H9 (cell line): ENCODE data around the gene ACSL3. TPM values are rescaled to one million over a fixed set of nuclear protein-coding genes. Genes with fewer than 3 reads are reported as not detected.
A peak's percentile ranks its signal among the peaks of the same experiment; 100 is the strongest.

Experiments used
- DNase-seq: peaks from one replicate; pipeline ENCODE4 v3.0.0-alpha.2; 2017
- H2AFZ ChIP-seq: one replicate; pipeline ENCODE4 v1.6.1; 2013; ENCODE audit warnings: mild to moderate bottlenecking, low read length, control low read depth, moderate library complexity
- H2AK5ac ChIP-seq: 2 replicates; pipeline ENCODE4 v1.6.1; 2013; ENCODE audit warnings: low read length, control low read depth, mixed read lengths; ENCODE audit not compliant: insufficient read length
- H2BK120ac ChIP-seq: one replicate; pipeline ENCODE4 v1.6.1; 2013; ENCODE audit warnings: low read depth, mild to moderate bottlenecking, low read length, control low read depth, inconsistent platforms; ENCODE audit not compliant: poor library complexity, severe bottlenecking
- H2BK12ac ChIP-seq: 2 replicates; pipeline ENCODE4 v1.6.1; 2013; ENCODE audit warnings: low read length, control low read depth, mixed read lengths, low read depth; ENCODE audit not compliant: insufficient read length
- H2BK15ac ChIP-seq: 2 replicates; pipeline ENCODE4 v1.6.1; 2013; ENCODE audit warnings: low read depth, low read length, control low read depth
- H2BK20ac ChIP-seq: one replicate; pipeline ENCODE4 v1.6.1; 2013; ENCODE audit warnings: low read depth, mild to moderate bottlenecking, low read length, control low read depth, inconsistent platforms; ENCODE audit not compliant: poor library complexity, severe bottlenecking
- H2BK5ac ChIP-seq: 2 replicates; pipeline ENCODE4 v1.6.1; 2013; ENCODE audit warnings: low read length, control low read depth, mixed read lengths; ENCODE audit not compliant: insufficient read length
- H3K14ac ChIP-seq: 2 replicates; pipeline ENCODE4 v1.6.1; 2013; ENCODE audit warnings: low read length, control low read depth; ENCODE audit not compliant: insufficient read depth
- H3K18ac ChIP-seq: 2 replicates; pipeline ENCODE4 v1.6.1; 2013; ENCODE audit warnings: low read depth, mild to moderate bottlenecking, mixed read lengths, low read length, control low read depth; ENCODE audit not compliant: insufficient read length
- H3K23ac ChIP-seq: 2 replicates; pipeline ENCODE4 v1.6.1; 2013; ENCODE audit warnings: low read length, control low read depth, mixed read lengths, low read depth; ENCODE audit not compliant: insufficient read length
- H3K23me2 ChIP-seq: 2 replicates; pipeline ENCODE4 v1.6.1; 2013; ENCODE audit warnings: low read depth, mild to moderate bottlenecking, mixed read lengths, low read length, control low read depth; ENCODE audit not compliant: insufficient read length, poor library complexity, severe bottlenecking
- H3K27ac ChIP-seq: 2 replicates; pipeline ENCODE4 v1.5.1; 2013; ENCODE audit warnings: low read length, control low read depth, mixed read lengths, low read depth; ENCODE audit not compliant: insufficient read length
- H3K27me3 ChIP-seq: 2 replicates; pipeline ENCODE4 v1.6.1; 2013; ENCODE audit warnings: low read length, control low read depth, inconsistent platforms; ENCODE audit not compliant: insufficient read depth
- H3K4ac ChIP-seq: 2 replicates; pipeline ENCODE4 v1.6.1; 2013; ENCODE audit warnings: low read depth, mild to moderate bottlenecking, control low read depth, inconsistent platforms, low read length, moderate library complexity
- H3K4me1 ChIP-seq: 2 replicates; pipeline ENCODE4 v1.6.1; 2013; ENCODE audit warnings: low read length, control low read depth, inconsistent platforms; ENCODE audit not compliant: insufficient read depth
- H3K4me2 ChIP-seq: 2 replicates; pipeline ENCODE4 v1.6.1; 2013; ENCODE audit warnings: low read length, control low read depth, mixed read lengths; ENCODE audit not compliant: insufficient read length, insufficient read depth
- H3K56ac ChIP-seq: 2 replicates; pipeline ENCODE4 v1.6.1; 2013; ENCODE audit warnings: low read depth, mild to moderate bottlenecking, mixed read lengths, low read length, control low read depth; ENCODE audit not compliant: insufficient read length
- H3K79me1 ChIP-seq: 2 replicates; pipeline ENCODE4 v1.6.1; 2013; ENCODE audit warnings: low read depth, mild to moderate bottlenecking, moderate library complexity, low read length, control low read depth, inconsistent platforms; ENCODE audit not compliant: insufficient read depth, poor library complexity, severe bottlenecking
- H3K79me2 ChIP-seq: 2 replicates; pipeline ENCODE4 v1.6.1; 2013; ENCODE audit warnings: low read length, control low read depth, inconsistent platforms; ENCODE audit not compliant: insufficient read depth
- H3K9ac ChIP-seq: 2 replicates; pipeline ENCODE4 v1.6.1; 2013; ENCODE audit warnings: low read length, control low read depth, mixed read lengths; ENCODE audit not compliant: insufficient read length; ENCODE audit errors: extremely low read depth
- H3K9me3 ChIP-seq: one replicate; pipeline ENCODE4 v1.6.1; 2013; ENCODE audit warnings: low read depth, low read length, inconsistent platforms; ENCODE audit not compliant: control insufficient read depth
- H3T11ph ChIP-seq: one replicate; pipeline ENCODE4 v1.6.1; 2013; ENCODE audit warnings: mild to moderate bottlenecking, low read length, control low read depth, inconsistent platforms
- H4K20me1 ChIP-seq: one replicate; pipeline ENCODE4 v1.6.1; 2013; ENCODE audit not compliant: control insufficient read depth, insufficient read length, insufficient read depth
- H4K5ac ChIP-seq: 2 replicates; pipeline ENCODE4 v1.6.1; 2013; ENCODE audit warnings: low read depth, mild to moderate bottlenecking, mixed read lengths, low read length, control low read depth; ENCODE audit not compliant: insufficient read length
- H4K8ac ChIP-seq: replicated peaks from 2 replicates; pipeline ENCODE4 v1.6.1; 2013; ENCODE audit warnings: low read length, control low read depth, mixed read lengths, low read depth; ENCODE audit not compliant: insufficient read length
- H4K91ac ChIP-seq: 2 replicates; pipeline ENCODE4 v1.6.1; 2013; ENCODE audit warnings: low read depth, mild to moderate bottlenecking, moderate library complexity, mixed read lengths, low read length, control low read depth; ENCODE audit not compliant: insufficient read length
- H3K27ac Mint-ChIP-seq, 3 experiments: 2 replicates in 2 of 3; 3 replicates in 1 of 3; pipeline ENCODE4 v1.8.0; 2020 to 2021; ENCODE audit warnings: mixed read lengths in 3 of 3, mild to moderate bottlenecking in 1 of 3, moderate library complexity in 1 of 3
- H3K27me3 Mint-ChIP-seq: 2 replicates; pipeline ENCODE4 v1.8.0; 2021; ENCODE audit warnings: low read depth, mild to moderate bottlenecking, moderate library complexity, mixed read lengths
- H3K36me3 Mint-ChIP-seq, 3 experiments: 2 replicates in 2 of 3; 3 replicates in 1 of 3; pipeline ENCODE4 v1.8.0; 2020 to 2021; ENCODE audit warnings: low read depth in 3 of 3, mixed read lengths in 3 of 3; ENCODE audit not compliant: insufficient read depth in 1 of 3
- H3K4me1 Mint-ChIP-seq, 2 experiments: 2 replicates each; pipeline ENCODE4 v1.8.0; 2020; ENCODE audit warnings: mixed read lengths in 2 of 2
- H3K4me3 Mint-ChIP-seq, 2 experiments: 2 replicates in 1 of 2; 3 replicates in 1 of 2; pipeline ENCODE4 v1.8.0; 2020 to 2021; ENCODE audit warnings: mild to moderate bottlenecking in 2 of 2, mixed read lengths in 2 of 2, moderate library complexity in 1 of 2
- H3K9me3 Mint-ChIP-seq, 2 experiments: 2 replicates in 1 of 2; 3 replicates in 1 of 2; pipeline ENCODE4 v1.8.0; 2020; ENCODE audit warnings: mild to moderate bottlenecking in 2 of 2, mixed read lengths in 2 of 2, moderate library complexity in 1 of 2
- CTCF ChIP-seq: fragments of 200-600 bp; sonication (generic); conservative IDR thresholded peaks from 3 replicates; pipeline ENCODE4 v1.8.0; 2021; ENCODE audit warnings: antibody characterized with exemption, mild to moderate bottlenecking
- WGBS: extraction: QIAGEN DNeasy Blood & Tissue Kit; methylation state at CpG from one replicate; pipeline ENCODE4 v1.1.7; 2013; ENCODE audit warnings: missing lambda C conversion rate, low lambda C conversion rate, mixed read lengths; ENCODE audit not compliant: insufficient read length; ENCODE audit errors: extremely low coverage; 5-methylcytosine and 5-hydroxymethylcytosine counted together
- total RNA-seq: library from RNA; stranded (reverse); gene quantifications from 2 replicates; pipeline ENCODE4 v1.2.1, GENCODE V29; 2021

The ACSL3 gene
- total RNA-seq, 1 experiment from 2014 or later, result 60.9 TPM

- H2BK5ac ChIP-seq, result no peak overlapping the region
- peaks cover 13 to 15% of the 10 kb centered on the region in 2 experiments for H3K4me1 Mint-ChIP-seq
- no peaks in the 10 kb centered on the region; a peak in 1 of 5 replicates for H3K9me3 Mint-ChIP-seq
These were observed 2.2 kb downstream of the ACSL3 start for GRCh38 chr2:222862909-222863544.

More at GRCh38 chr2:222862909-222863544, 2.2 kb downstream of the ACSL3 start:
- Mint-ChIP-seq H3K36me3 (peaks cover 0 to 4% (median 0%) of the 10 kb centered on the region in 3 experiments; a peak in 2 of 7 replicates), H3K4me3 (no peak overlapping the region), H3K27ac (no peak overlapping the region), H3K27me3 (no peaks in the 10 kb centered on the region)
- Histone ChIP-seq H2BK20ac (no peak overlapping the region), H2BK15ac (no peak overlapping the region), H4K91ac (no peak overlapping the region), H3K79me2 (peaks cover 52% of the 10 kb centered on the region; the same call in 1 of the 2 replicates), H4K20me1 (no peaks in the 10 kb centered on the region), H4K8ac (no peak overlapping the region), H3K18ac (no peak overlapping the region), H4K5ac (no peak overlapping the region), H3T11ph (no peak overlapping the region), H3K4ac (no peak overlapping the region), H3K9ac (no peak overlapping the region), H3K9me3 (no peaks in the 10 kb centered on the region), H3K56ac (no peak overlapping the region), H3K23me2 (peaks cover 7% of the 10 kb centered on the region), H2BK120ac (no peak overlapping the region), H3K27me3 (no peaks in the 10 kb centered on the region), H3K4me2 (peak overlapping the region; percentile 95), H2AK5ac (no peak overlapping the region), H3K79me1 (no peaks in the 10 kb centered on the region), H3K23ac (no peak overlapping the region), H2BK12ac (no peak overlapping the region), H3K14ac (no peak overlapping the region), H3K4me1 (peaks cover 21% of the 10 kb centered on the region), H3K27ac (no peak overlapping the region), H2AFZ (no peak overlapping the region)
- WGBS, result 100% methylated on average over 2 of the region's 6 CpGs
- DNase-seq, result no peak
- no peak for TF ChIP-seq CTCF
